SJSA1 (cell line): ENCODE data around the gene SULT1C2. TPM values are rescaled to one million over a fixed set of nuclear protein-coding genes. Genes with fewer than 3 reads are reported as not detected.

Experiments used
- DNase-seq, 2 experiments: peaks; one replicate each; pipeline ENCODE4 v3.0.0-alpha.2; 2015 to 2020; ENCODE audit warnings: low spot score in 2 of 2, low read depth in 1 of 2
- H3K27ac ChIP-seq: fragments of 250-450 bp; sonication (Bioruptor Pico); 2 replicates; pipeline ENCODE4 v1.5.1; 2020; ENCODE audit warnings: mild to moderate bottlenecking, moderate library complexity
- H3K27me3 ChIP-seq: fragments of 250-450 bp; sonication (Bioruptor Pico); replicated peaks from 2 replicates; pipeline ENCODE4 v1.5.1; 2020; ENCODE audit warnings: mild to moderate bottlenecking, moderate library complexity
- H3K36me3 ChIP-seq: fragments of 250-450 bp; sonication (Bioruptor Pico); 2 replicates; pipeline ENCODE4 v1.5.1; 2020; ENCODE audit warnings: mild to moderate bottlenecking
- H3K4me1 ChIP-seq: fragments of 250-450 bp; sonication (Bioruptor Pico); replicated peaks from 2 replicates; pipeline ENCODE4 v1.6.1; 2021; ENCODE audit warnings: mild to moderate bottlenecking
- H3K4me3 ChIP-seq: fragments of 250-450 bp; sonication (Bioruptor Pico); 2 replicates; pipeline ENCODE4 v1.5.1; 2020; ENCODE audit warnings: mild to moderate bottlenecking
- H3K9me3 ChIP-seq: fragments of 250-450 bp; sonication (Bioruptor Pico); replicated peaks from 2 replicates; pipeline ENCODE4 v1.5.1; 2020; ENCODE audit warnings: mild to moderate bottlenecking
- total RNA-seq: library from RNA; depleted of rRNA; stranded (reverse); fragments of >200 nt; shearing (Covaris generic); gene quantifications from 2 replicates; pipeline ENCODE4 v1.2.3, GENCODE V29; 2014

Gene SULT1C2
- total RNA-seq, 1 experiment from 2014 or later = not detected

DNA sequence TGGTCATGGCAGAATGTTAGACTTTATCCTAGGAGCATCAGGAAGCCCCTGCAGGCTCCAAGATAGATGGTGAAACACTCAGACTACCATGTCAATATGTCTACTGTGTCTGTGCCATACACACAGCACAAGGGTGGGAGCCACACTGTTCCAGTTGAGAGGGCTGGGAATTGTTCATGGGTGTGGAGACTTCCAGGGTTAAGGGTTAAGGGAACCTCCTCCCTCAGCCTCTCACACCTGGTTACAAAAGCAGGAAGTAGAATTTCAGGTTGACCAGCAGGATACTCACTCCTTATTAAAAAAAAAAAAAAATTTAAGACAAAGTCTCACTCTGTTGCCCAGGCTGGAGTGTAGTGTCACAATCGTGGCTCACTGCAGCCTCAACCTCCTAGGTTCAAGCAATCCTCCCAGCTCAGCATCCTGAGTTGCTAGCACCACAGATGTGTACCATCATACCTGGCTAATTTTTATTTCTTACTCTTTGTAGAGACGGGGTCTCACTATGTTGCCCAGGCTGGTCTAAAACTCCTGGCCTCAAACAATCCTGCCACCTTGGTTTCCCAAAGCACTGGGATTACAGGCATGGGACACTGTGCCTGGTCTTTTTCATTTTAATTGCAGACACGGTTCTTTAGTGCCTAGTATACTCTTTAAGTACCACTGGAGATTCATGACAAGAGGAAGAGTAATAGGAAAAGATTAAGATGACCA lies 26.0 kb downstream of the SULT1C2 start:
- no peaks in the 10 kb centered on the region for H3K36me3 ChIP-seq
- H3K4me1 ChIP-seq = peaks cover 9% of the 10 kb centered on the region
- H3K9me3 ChIP-seq = no peaks in the 10 kb centered on the region
- H3K27ac ChIP-seq = no peak overlapping the region
- H3K27me3 ChIP-seq = no peaks in the 10 kb centered on the region
- no peak for DNase-seq
- H3K4me3 ChIP-seq = no peak overlapping the region

- H3K4me3 ChIP-seq = no peak overlapping the region
These were observed 26.8 kb downstream of the SULT1C2 start for GRCh38 chr2:108315444-108315934.

GRCh38 chr2:108316033-108316432 lies 27.3 kb downstream of the SULT1C2 start:
- no peaks in the 10 kb centered on the region for H3K27me3 ChIP-seq
- no peaks in the 10 kb centered on the region for H3K9me3 ChIP-seq
- H3K4me3 ChIP-seq = no peak overlapping the region
- no peaks in the 10 kb centered on the region for H3K36me3 ChIP-seq
- H3K27ac ChIP-seq = no peak overlapping the region
- H3K4me1 ChIP-seq = peaks cover 9% of the 10 kb centered on the region
- no peak for DNase-seq

More at GRCh38 chr2:108315444-108315934, 26.8 kb downstream of the SULT1C2 start:
- DNase-seq = peak in 1 of 2 experiments; percentile 13
- Histone ChIP-seq H3K36me3 (no peaks in the 10 kb centered on the region), H3K27ac (no peak overlapping the region), H3K27me3 (no peaks in the 10 kb centered on the region), H3K9me3 (no peaks in the 10 kb centered on the region), H3K4me1 (peaks cover 9% of the 10 kb centered on the region)

- no peaks in the 10 kb centered on the region for H3K36me3 ChIP-seq
- peaks cover 9% of the 10 kb centered on the region for H3K4me1 ChIP-seq
- no peak overlapping the region for H3K4me3 ChIP-seq
- H3K27me3 ChIP-seq = no peaks in the 10 kb centered on the region
- no peaks in the 10 kb centered on the region for H3K9me3 ChIP-seq
- no peak overlapping the region for H3K27ac ChIP-seq
- DNase-seq = no peak
These were observed 28.0 kb downstream of the SULT1C2 start for GRCh38 chr2:108316461-108317258.

DNA sequence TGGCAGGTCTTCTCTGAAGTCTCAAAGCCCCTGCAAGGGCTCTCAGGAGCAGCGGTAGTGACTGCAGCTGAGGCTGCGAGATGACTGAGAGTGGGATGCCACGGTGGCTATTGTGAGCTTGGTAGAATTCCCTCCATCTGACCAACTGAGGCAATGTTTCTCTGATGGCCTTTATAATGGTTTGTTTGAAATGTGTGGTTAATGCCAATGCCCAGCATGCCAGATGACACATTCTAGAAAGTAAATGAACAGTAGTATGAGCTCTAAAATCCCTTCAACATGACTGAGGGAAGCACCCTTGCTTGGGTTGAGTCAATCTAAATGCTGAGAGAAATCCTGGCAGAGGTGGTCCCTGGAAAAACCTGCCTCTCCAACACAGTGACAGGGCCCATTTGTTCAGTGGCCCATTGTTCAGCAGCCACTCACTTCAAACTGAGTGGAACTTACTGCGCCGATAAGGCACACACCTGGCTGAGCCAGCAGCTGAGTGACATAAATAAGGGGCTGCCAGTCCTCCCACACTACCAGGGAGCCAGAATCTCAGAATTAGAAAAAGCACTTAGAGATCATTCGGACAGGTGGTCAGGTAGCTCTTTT lies 31.7 kb downstream of the SULT1C2 start:
- no peaks in the 10 kb centered on the region for H3K9me3 ChIP-seq
- peaks cover 10% of the 10 kb centered on the region for H3K4me1 ChIP-seq
- no peaks in the 10 kb centered on the region for H3K27me3 ChIP-seq
- no peak for DNase-seq
- H3K27ac ChIP-seq = no peak overlapping the region
- no peaks in the 10 kb centered on the region for H3K36me3 ChIP-seq
- no peak overlapping the region for H3K4me3 ChIP-seq

GRCh38 chr2:108323619-108324018 lies 34.9 kb downstream of the SULT1C2 start:
- H3K4me1 ChIP-seq = peaks cover 7% of the 10 kb centered on the region
- no peaks in the 10 kb centered on the region for H3K36me3 ChIP-seq
- no peak for DNase-seq
- no peak overlapping the region for H3K27ac ChIP-seq
- H3K4me3 ChIP-seq = no peak overlapping the region
- H3K9me3 ChIP-seq = 0 out of 2 replicates have a peak, but pooled peaks cover 3% of the 10 kb centered on the region
- H3K27me3 ChIP-seq = no peaks in the 10 kb centered on the region

DNA sequence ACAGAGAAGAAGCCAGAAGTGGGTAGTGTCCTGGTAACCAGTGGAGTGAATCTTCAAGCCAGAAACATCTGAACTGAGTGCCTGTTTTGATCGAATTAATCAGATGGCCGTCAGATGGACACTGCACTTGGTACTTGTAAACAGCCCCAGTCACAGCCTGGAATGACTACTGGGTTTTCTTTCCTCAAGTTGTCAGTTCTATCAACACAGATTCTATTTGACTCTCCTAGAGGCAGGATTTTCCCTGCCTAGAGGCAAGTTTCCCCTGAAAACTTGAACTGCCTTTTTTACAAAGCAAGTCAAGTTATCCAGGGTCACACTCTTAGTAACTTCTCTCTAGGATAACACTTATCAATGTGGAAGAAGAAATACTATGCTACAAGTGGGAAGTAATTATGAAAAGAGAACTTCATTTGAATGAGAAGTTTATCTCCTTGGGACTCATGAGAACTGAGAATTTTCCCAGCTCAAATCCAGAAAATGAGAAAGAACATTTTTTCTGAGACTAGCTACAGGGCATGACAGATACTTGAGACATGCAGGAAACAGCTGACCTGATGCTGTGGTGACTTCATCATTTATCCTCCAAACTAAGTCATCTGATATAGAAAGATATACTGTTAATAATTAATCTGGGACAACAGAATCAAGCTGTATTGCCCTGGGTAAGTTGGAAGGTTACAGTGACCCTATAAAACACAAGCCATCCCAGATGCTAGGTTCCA lies 36.0 kb downstream of the SULT1C2 start:
- Histone ChIP-seq H3K4me1 (peaks cover 7% of the 10 kb centered on the region), H3K27me3 (no peaks in the 10 kb centered on the region), H3K4me3 (no peak overlapping the region), H3K9me3 (0 out of 2 replicates have a peak, but pooled peaks cover 4% of the 10 kb centered on the region), H3K36me3 (no peaks in the 10 kb centered on the region), H3K27ac (no peak overlapping the region)
- DNase-seq = no peak

- peaks cover 7% of the 10 kb centered on the region for H3K4me1 ChIP-seq
- no peaks in the 10 kb centered on the region for H3K27me3 ChIP-seq
- DNase-seq = no peak
- 0 out of 2 replicates have a peak, but pooled peaks cover 4% of the 10 kb centered on the region for H3K9me3 ChIP-seq
- no peak overlapping the region for H3K4me3 ChIP-seq
- H3K27ac ChIP-seq = no peak overlapping the region
- H3K36me3 ChIP-seq = no peaks in the 10 kb centered on the region
These were observed 37.1 kb downstream of the SULT1C2 start for GRCh38 chr2:108325756-108326155.

DNA sequence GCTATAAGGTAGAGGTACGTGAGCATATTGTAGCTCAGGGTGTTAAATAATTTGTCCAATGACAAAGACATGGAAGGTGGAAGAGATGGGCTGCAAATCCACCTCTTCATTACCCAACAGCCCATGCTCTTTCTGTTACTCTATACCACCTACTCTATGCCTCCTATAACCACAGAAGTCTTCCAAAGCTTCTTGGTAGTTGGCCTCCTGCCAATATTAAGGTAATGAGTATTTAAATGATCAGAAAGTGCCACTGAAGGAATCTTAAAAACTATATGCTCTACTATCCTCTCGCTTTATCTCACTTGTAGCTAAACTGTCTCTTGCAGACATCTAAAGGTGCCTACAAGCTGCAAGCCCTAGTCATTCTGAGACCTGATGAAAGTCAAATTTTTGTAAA lies 41.1 kb downstream of the SULT1C2 start:
- H3K27ac ChIP-seq = no peak overlapping the region

DNA sequence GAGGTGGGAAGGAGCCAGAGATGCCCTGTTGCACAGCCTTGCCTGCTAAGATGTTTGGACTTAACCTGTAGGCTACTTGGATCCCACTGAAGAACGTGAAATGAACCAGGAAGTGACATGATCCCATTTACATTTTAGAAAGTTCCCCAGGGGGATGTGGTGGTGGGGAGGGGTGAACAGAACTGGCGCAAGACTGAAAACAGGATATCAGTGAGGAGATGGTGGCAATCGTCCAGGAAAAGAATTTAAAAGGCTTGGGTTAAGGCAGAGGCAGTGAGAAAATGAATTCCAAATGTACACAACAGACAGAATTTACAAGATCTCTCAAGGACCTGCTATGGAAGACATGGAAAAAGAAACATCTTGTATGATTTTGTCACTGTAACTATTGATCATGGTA lies 42.3 kb downstream of the SULT1C2 start:
- Histone ChIP-seq H3K27ac (no peak overlapping the region), H3K27me3 (peaks cover 3% of the 10 kb centered on the region; the same call in 1 of the 2 replicates), H3K4me1 (no peaks in the 10 kb centered on the region), H3K36me3 (no peaks in the 10 kb centered on the region), H3K9me3 (0 out of 2 replicates have a peak, but pooled peaks cover 4% of the 10 kb centered on the region), H3K4me3 (no peak overlapping the region)
- DNase-seq = no peak

More for the DNA sequence above, 41.1 kb downstream of the SULT1C2 start:
- Histone ChIP-seq H3K4me3 (no peak overlapping the region), H3K4me1 (peaks cover under 1% of the 10 kb centered on the region), H3K36me3 (no peaks in the 10 kb centered on the region), H3K9me3 (0 out of 2 replicates have a peak, but pooled peaks cover 4% of the 10 kb centered on the region), H3K27me3 (peaks cover 3% of the 10 kb centered on the region; the same call in 1 of the 2 replicates)
- DNase-seq = no peak

GRCh38 chr2:108345951-108346350 lies 57.3 kb downstream of the SULT1C2 start:
- no peaks in the 10 kb centered on the region for H3K36me3 ChIP-seq
- no peaks in the 10 kb centered on the region for H3K27me3 ChIP-seq
- no peaks in the 10 kb centered on the region for H3K4me1 ChIP-seq
- no peak for DNase-seq
- H3K4me3 ChIP-seq = no peak overlapping the region
- H3K27ac ChIP-seq = no peak overlapping the region
- no peaks in the 10 kb centered on the region; the same call in 1 of the 2 replicates for H3K9me3 ChIP-seq

GRCh38 chr2:108346827-108347226 lies 58.1 kb downstream of the SULT1C2 start:
- no peak for DNase-seq
- Histone ChIP-seq H3K36me3 (no peaks in the 10 kb centered on the region), H3K27ac (no peak overlapping the region), H3K4me3 (no peak overlapping the region), H3K27me3 (no peaks in the 10 kb centered on the region), H3K9me3 (no peaks in the 10 kb centered on the region), H3K4me1 (no peaks in the 10 kb centered on the region)

GRCh38 chr2:108347786-108348185 lies 59.1 kb downstream of the SULT1C2 start:
- no peak overlapping the region for H3K27ac ChIP-seq
- no peaks in the 10 kb centered on the region for H3K4me1 ChIP-seq
- H3K4me3 ChIP-seq = no peak overlapping the region
- DNase-seq = no peak
- H3K9me3 ChIP-seq = no peaks in the 10 kb centered on the region
- H3K36me3 ChIP-seq = no peaks in the 10 kb centered on the region
- H3K27me3 ChIP-seq = no peaks in the 10 kb centered on the region
